ENCODE results near the gene ATP9A. TPM values are rescaled to one million over a fixed set of nuclear protein-coding genes. Genes with fewer than 3 reads are reported as not detected.

The ATP9A gene
- total RNA-seq, 1 experiment from 2014 or later, result 12.1 TPM

DNA sequence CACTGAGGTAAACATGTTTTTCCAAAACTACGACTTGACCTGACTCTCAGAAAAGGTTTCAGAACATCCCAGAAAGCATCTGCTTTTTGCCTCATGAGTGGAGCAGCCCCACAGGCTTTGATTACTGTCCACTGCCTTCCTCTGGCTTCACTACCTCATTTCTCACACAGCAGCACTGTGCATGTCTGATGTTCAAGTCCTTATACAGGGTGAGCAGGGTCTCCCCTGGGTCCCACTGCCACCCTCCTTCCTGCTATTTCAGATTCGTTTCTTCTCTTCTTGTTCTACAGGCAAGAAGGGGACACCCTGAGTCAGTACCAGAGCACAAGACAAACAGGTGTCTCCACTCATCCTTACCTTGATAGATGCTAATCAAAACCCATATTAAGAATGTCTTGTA, 161.0 kb downstream of the ATP9A start:
- H3K79me2 ChIP-seq (ENCODE audit: insufficient read depth, low read length), result no peaks in the 10 kb centered on the region
- Mint-ChIP-seq H3K4me1 (peaks cover 3 to 4% of the 10 kb centered on the region in 2 experiments), H3K4me3 (no peak overlapping the region), H3K36me3 (ENCODE audit: insufficient read depth in 1 of 3, low read depth in 3 of 3) (no peaks in the 10 kb centered on the region; a peak in 2 of 7 replicates), H3K27ac (peak overlapping the region in 1 of 3 experiments; percentile 23; a peak in 1 of 7 replicates), H3K27me3 (ENCODE audit: low read depth) (no peaks in the 10 kb centered on the region), H3K9me3 (no peaks in the 10 kb centered on the region)
- no peak overlapping the region for H4K91ac ChIP-seq (ENCODE audit: insufficient read length, low read depth, low read length)
- H2BK12ac ChIP-seq (ENCODE audit: insufficient read length, low read depth, low read length), result no peak overlapping the region
- no peak overlapping the region for H3K18ac ChIP-seq (ENCODE audit: insufficient read length, low read depth, low read length)
- TF ChIP-seq, protein P1, sequence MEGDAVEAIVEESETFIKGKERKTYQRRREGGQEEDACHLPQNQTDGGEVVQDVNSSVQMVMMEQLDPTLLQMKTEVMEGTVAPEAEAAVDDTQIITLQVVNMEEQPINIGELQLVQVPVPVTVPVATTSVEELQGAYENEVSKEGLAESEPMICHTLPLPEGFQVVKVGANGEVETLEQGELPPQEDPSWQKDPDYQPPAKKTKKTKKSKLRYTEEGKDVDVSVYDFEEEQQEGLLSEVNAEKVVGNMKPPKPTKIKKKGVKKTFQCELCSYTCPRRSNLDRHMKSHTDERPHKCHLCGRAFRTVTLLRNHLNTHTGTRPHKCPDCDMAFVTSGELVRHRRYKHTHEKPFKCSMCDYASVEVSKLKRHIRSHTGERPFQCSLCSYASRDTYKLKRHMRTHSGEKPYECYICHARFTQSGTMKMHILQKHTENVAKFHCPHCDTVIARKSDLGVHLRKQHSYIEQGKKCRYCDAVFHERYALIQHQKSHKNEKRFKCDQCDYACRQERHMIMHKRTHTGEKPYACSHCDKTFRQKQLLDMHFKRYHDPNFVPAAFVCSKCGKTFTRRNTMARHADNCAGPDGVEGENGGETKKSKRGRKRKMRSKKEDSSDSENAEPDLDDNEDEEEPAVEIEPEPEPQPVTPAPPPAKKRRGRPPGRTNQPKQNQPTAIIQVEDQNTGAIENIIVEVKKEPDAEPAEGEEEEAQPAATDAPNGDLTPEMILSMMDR (conservative IDR thresholded peaks at IDR 0.05), result no peak
- no peaks in the 10 kb centered on the region for H3K27me3 ChIP-seq (ENCODE audit: insufficient read depth, low read length)
- H4K20me1 ChIP-seq (ENCODE audit: control insufficient read depth, insufficient read depth, insufficient read length), result no peaks in the 10 kb centered on the region
- no peak overlapping the region for H3K9ac ChIP-seq (ENCODE audit: extremely low read depth, insufficient read length, low read length)
- no peak overlapping the region for H4K8ac ChIP-seq (replicated peaks; ENCODE audit: insufficient read length, low read depth, low read length)
- H2BK20ac ChIP-seq (ENCODE audit: low read depth, low read length, poor library complexity, severe bottlenecking), result no peak overlapping the region
- no peak overlapping the region for H3K4me2 ChIP-seq (ENCODE audit: insufficient read depth, insufficient read length, low read length)
- H3K56ac ChIP-seq (ENCODE audit: insufficient read length, low read depth, low read length), result no peak overlapping the region
- H3T11ph ChIP-seq (ENCODE audit: low read length), result no peak overlapping the region
- no peaks in the 10 kb centered on the region for H3K4me1 ChIP-seq (ENCODE audit: insufficient read depth, low read length)
- H2BK15ac ChIP-seq (ENCODE audit: low read depth, low read length), result no peak overlapping the region
- no peaks in the 10 kb centered on the region for H3K79me1 ChIP-seq (ENCODE audit: insufficient read depth, low read depth, low read length, poor library complexity, severe bottlenecking)
- no peak overlapping the region for H3K27ac ChIP-seq (ENCODE audit: insufficient read length, low read depth, low read length)
- no peak for DNase-seq
- no CpG with 5 or more reads among the region's 2 CpGs for WGBS (ENCODE audit: extremely low coverage, insufficient read length, low lambda C conversion rate)
- H4K5ac ChIP-seq (ENCODE audit: insufficient read length, low read depth, low read length), result no peak overlapping the region
- H2BK120ac ChIP-seq (ENCODE audit: low read depth, low read length, poor library complexity, severe bottlenecking), result no peak overlapping the region
- no peak overlapping the region for H2AFZ ChIP-seq (ENCODE audit: low read length)
- no peaks in the 10 kb centered on the region for H3K23me2 ChIP-seq (ENCODE audit: insufficient read length, low read depth, low read length, poor library complexity, severe bottlenecking)
- no peaks in the 10 kb centered on the region for H3K9me3 ChIP-seq (ENCODE audit: control insufficient read depth, low read depth, low read length)
- H3K14ac ChIP-seq (ENCODE audit: insufficient read depth, low read length), result no peak overlapping the region
- H3K4ac ChIP-seq (ENCODE audit: low read depth, low read length), result no peak overlapping the region
- H2AK5ac ChIP-seq (ENCODE audit: insufficient read length, low read length), result no peak overlapping the region
- no peak overlapping the region for H3K23ac ChIP-seq (ENCODE audit: insufficient read length, low read depth, low read length)
- no peak overlapping the region for H2BK5ac ChIP-seq (ENCODE audit: insufficient read length, low read length)

Data from H9 (cell line).